Coronary artery (tissue), 2 donors: ENCODE results near the gene ACTG2.

Experiments
- DNase-seq: peaks from one replicate; pipeline ENCODE4 v3.0.0-alpha.2; 2017; ENCODE audit warnings: low spot score
- H3K27ac ChIP-seq, 2 donors: fragments of 200-600 bp; sonication (generic); one replicate each; pipeline ENCODE4 v1.5.1; 2016 to 2019
- H3K4me3 ChIP-seq: fragments of 200-600 bp; sonication (generic); 2 replicates; pipeline ENCODE4 v1.5.1; 2016; ENCODE audit warnings: mild to moderate bottlenecking, moderate library complexity
- CTCF ChIP-seq: fragments of 200-600 bp; sonication (generic); IDR thresholded peaks from one replicate; pipeline ENCODE4 v1.5.1; 2019; ENCODE audit warnings: antibody characterized with exemption

The ACTG2 gene

GRCh38 chr2:73908689-73909652 lies 16.2 kb downstream of the ACTG2 start:
- no peak overlapping the region for H3K4me3 ChIP-seq
- DNase-seq = no peak
- no peak for TF ChIP-seq CTCF
- no peak overlapping the region for H3K27ac ChIP-seq

GRCh38 chr2:73910873-73911547 lies 18.2 kb downstream of the ACTG2 start:
- TF ChIP-seq CTCF = no peak
- no peak for DNase-seq
- Histone ChIP-seq H3K4me3 (no peak overlapping the region), H3K27ac (no peak overlapping the region)

- no peak overlapping the region for H3K4me3 ChIP-seq
- no peak for TF ChIP-seq CTCF
- no peak overlapping the region for H3K27ac ChIP-seq
- DNase-seq = no peak
These were observed 18.9 kb downstream of the ACTG2 start for GRCh38 chr2:73911548-73912208.

- H3K4me3 ChIP-seq = no peak overlapping the region
- no peak overlapping the region for H3K27ac ChIP-seq
- TF ChIP-seq CTCF = no peak
- DNase-seq = no peak
These were observed 20.7 kb downstream of the ACTG2 start for GRCh38 chr2:73913414-73914054.

- Histone ChIP-seq H3K27ac (no peak overlapping the region), H3K4me3 (no peak overlapping the region)
- no peak for TF ChIP-seq CTCF
- no peak for DNase-seq
These were observed 21.9 kb downstream of the ACTG2 start for GRCh38 chr2:73914667-73915066.

- Histone ChIP-seq H3K27ac (no peak overlapping the region), H3K4me3 (no peak overlapping the region)
- DNase-seq = no peak
- no peak for TF ChIP-seq CTCF
These were observed 22.7 kb downstream of the ACTG2 start for GRCh38 chr2:73915437-73915993.
